Nephron progenitor cell (in vitro differentiated cells): ENCODE measurements around the gene UBR1.

ENCODE experiments used
- DNase-seq: peaks from one replicate; pipeline ENCODE4 v3.0.0; 2021
- H3K27ac Mint-ChIP-seq: 2 replicates; pipeline ENCODE4 v1.8.0; 2021; ENCODE audit warnings: mild to moderate bottlenecking, moderate library complexity, mixed read lengths
- H3K27me3 Mint-ChIP-seq: 2 replicates; pipeline ENCODE4 v1.8.0; 2021; ENCODE audit warnings: mild to moderate bottlenecking, low read depth, mixed read lengths; ENCODE audit not compliant: poor library complexity
- H3K36me3 Mint-ChIP-seq: 2 replicates; pipeline ENCODE4 v1.8.0; 2021; ENCODE audit warnings: low read depth, mixed read lengths
- H3K4me1 Mint-ChIP-seq: 2 replicates; pipeline ENCODE4 v1.8.0; 2021; ENCODE audit warnings: mixed read lengths
- H3K4me3 Mint-ChIP-seq: 2 replicates; pipeline ENCODE4 v1.8.0; 2021; ENCODE audit warnings: mild to moderate bottlenecking, moderate library complexity, mixed read lengths
- H3K9me3 Mint-ChIP-seq: 2 replicates; pipeline ENCODE4 v1.8.0; 2021; ENCODE audit warnings: mild to moderate bottlenecking, moderate library complexity, mixed read lengths
- CTCF ChIP-seq: fragments of 200-600 bp; sonication (generic); IDR thresholded peaks from 2 replicates; pipeline ENCODE4 v1.5.0; 2021; ENCODE audit warnings: antibody characterized with exemption

Gene UBR1

GRCh38 chr15:43105778-43106485 is at the start of gene UBR1:
TSS of gene UBR1 (minus strand) at chr15:43106038. CDS start at chr15:43106022, 16 bp downstream.
- Mint-ChIP-seq H3K36me3 (peaks cover 33% of the 10 kb centered on the region), H3K9me3 (no peaks in the 10 kb centered on the region), H3K4me1 (peaks cover 54% of the 10 kb centered on the region), H3K27ac (peak within 1 kb of the TSS; percentile 95), H3K27me3 (peaks cover 31% of the 10 kb centered on the region), H3K4me3 (peak within 1 kb of the TSS; percentile 93)
- DNase-seq: peak; percentile 85
- no peak for TF ChIP-seq CTCF

GRCh38 chr15:43153269-43153668 is 47.4 kb upstream of the UBR1 start:
- TF ChIP-seq CTCF: no peak
- H3K27ac Mint-ChIP-seq: no peak overlapping the region
- H3K4me3 Mint-ChIP-seq: no peak overlapping the region
- no peak for DNase-seq
- H3K36me3 Mint-ChIP-seq: peaks cover 14% of the 10 kb centered on the region
- H3K9me3 Mint-ChIP-seq: no peaks in the 10 kb centered on the region
- no peaks in the 10 kb centered on the region for H3K27me3 Mint-ChIP-seq
- H3K4me1 Mint-ChIP-seq: no peaks in the 10 kb centered on the region

GRCh38 chr15:43151688-43152087 is 45.9 kb upstream of the UBR1 start:
- TF ChIP-seq CTCF: no peak
- no peaks in the 10 kb centered on the region for H3K27me3 Mint-ChIP-seq
- no peak overlapping the region for H3K4me3 Mint-ChIP-seq
- no peaks in the 10 kb centered on the region for H3K4me1 Mint-ChIP-seq
- no peak for DNase-seq
- no peak overlapping the region for H3K27ac Mint-ChIP-seq
- H3K9me3 Mint-ChIP-seq: no peaks in the 10 kb centered on the region
- peaks cover 6% of the 10 kb centered on the region for H3K36me3 Mint-ChIP-seq

GRCh38 chr15:43150191-43150929 is 44.5 kb upstream of the UBR1 start:
- Mint-ChIP-seq H3K9me3 (no peaks in the 10 kb centered on the region), H3K27me3 (no peaks in the 10 kb centered on the region), H3K4me1 (no peaks in the 10 kb centered on the region), H3K36me3 (peaks cover 6% of the 10 kb centered on the region), H3K4me3 (no peak overlapping the region), H3K27ac (no peak overlapping the region)
- no peak for DNase-seq
- no peak for TF ChIP-seq CTCF

GRCh38 chr15:43146184-43146583 is 40.3 kb upstream of the UBR1 start:
- H3K27ac Mint-ChIP-seq: no peak overlapping the region
- H3K9me3 Mint-ChIP-seq: peaks cover 4% of the 10 kb centered on the region
- H3K27me3 Mint-ChIP-seq: no peaks in the 10 kb centered on the region
- H3K36me3 Mint-ChIP-seq: peaks cover 7% of the 10 kb centered on the region
- no peak for DNase-seq
- no peak overlapping the region for H3K4me3 Mint-ChIP-seq
- TF ChIP-seq CTCF: no peak
- H3K4me1 Mint-ChIP-seq: no peaks in the 10 kb centered on the region
